ENCODE measurements around the gene CILP2. TPM values are rescaled to one million over a fixed set of nuclear protein-coding genes. Genes with fewer than 3 reads are reported as not detected.

Gene CILP2
- total and polyA plus RNA-seq, 9 of the 15 experiments (the other 6 are each of a cell fraction or from before 2014, with no cell fraction given) = 0.04 to 0.35 (median 0.05) TPM; not detected in 2

- Histone ChIP-seq H3K4me3 (no peak overlapping the region), H3K4me2 (ENCODE audit: insufficient read depth, low read length) (no peak overlapping the region), H3K4me1 (replicated peaks in 1 of 2; ENCODE audit: control insufficient read depth in 2 of 2, insufficient read depth in 2 of 2, low read length in 2 of 2) (peaks cover 0 to 29% of the 10 kb centered on the region in 2 experiments; a peak in 2 of 5 replicates), H3K36me3 (ENCODE audit: control insufficient read depth, insufficient read depth, low read length) (peaks cover 97% of the 10 kb centered on the region), H3K9me1 (ENCODE audit: control insufficient read depth, insufficient read depth, low read length) (no peaks in the 10 kb centered on the region), H4K20me1 (replicated peaks; ENCODE audit: control insufficient read depth, insufficient read depth, low read length) (peaks cover 16% of the 10 kb centered on the region), H3K9me3 (replicated peaks; ENCODE audit: control insufficient read depth, insufficient read depth, low read depth, low read length) (no peaks in the 10 kb centered on the region), H3K79me2 (ENCODE audit: control insufficient read depth, insufficient read depth, low read length) (peaks cover 32% of the 10 kb centered on the region), H3K27ac (ENCODE audit: extremely low read depth, low read depth, low read length) (no peak overlapping the region), H3K27me3 (ENCODE audit: control insufficient read depth in 2 of 2, insufficient read depth in 2 of 2, low read length in 2 of 2) (no peaks in the 10 kb centered on the region), H3K9ac (ENCODE audit: insufficient read depth in 1 of 2, low read depth in 2 of 2, low read length in 2 of 2) (no peak overlapping the region), H2AFZ (ENCODE audit: low read depth, low read length) (no peak overlapping the region)
- POLR2A ChIA-PET = interaction anchor here (0.6 to 1.0 kb wide), 2 partner anchors 94 to 149 kb away, joined by 3 read pairs; no protein-coding TSS in a partner anchor
- no peak for FAIRE-seq
- WGBS (ENCODE audit: insufficient coverage, low coverage, missing lambda C conversion rate) = 96% methylated on average over 23 of the region's 30 CpGs
- CTCF ChIA-PET (ENCODE audit: low intra/inter-chr PET ratio) = no interaction called here
- intact Hi-C loops (cut with micrococcal nuclease) (no loop called here), in situ Hi-C loops (cut with MboI) (no loop called here)
- ATAC-seq = no peak
- BruUV-seq (replicated peaks) = no TSS peak
- no peak for DNase-seq (ENCODE audit: extremely low read depth in 1 of 4, low spot score in 3 of 4)
- TF ChIP-seq ZNF717 (CRISPR knock-in tag; IDR thresholded peaks at IDR 0.05) (no peak), ZNF41 (CRISPR knock-in tag; conservative IDR thresholded peaks at IDR 0.05) (no peak), TFE3 (CRISPR knock-in tag; IDR thresholded peaks at IDR 0.05) (no peak), ZNF609 (CRISPR knock-in tag; IDR thresholded peaks at IDR 0.05; ENCODE audit: borderline replicate concordance) (no peak), ATF7 (IDR thresholded peaks at IDR 0.05) (no peak), CC2D1A (IDR thresholded peaks at IDR 0.05) (no peak), SFPQ (IDR thresholded peaks at IDR 0.05; ENCODE audit: low read depth, low read length) (no peak), MAX (CRISPR knock-in tag; IDR thresholded peaks at IDR 0.05) (peak; percentile 21; the same call in 1 of the 2 replicates), MTA1 (IDR thresholded peaks at IDR 0.05; ENCODE audit: borderline replicate concordance) (no peak), RBM22 (IDR thresholded peaks at IDR 0.05; ENCODE audit: low read depth, low read length, poor library complexity, severe bottlenecking) (peak; percentile 81), POLR2G (IDR thresholded peaks at IDR 0.05; ENCODE audit: low read depth, low read length) (peak; percentile 56), PHTF2 (CRISPR knock-in tag; IDR thresholded peaks at IDR 0.05) (no peak)
Measured at GRCh38 chr19:19495614-19496603, 42.2 kb upstream of the CILP2 start.

All from K562 (cell line).